ENCODE measurements around the gene ANKS1B. TPM values are rescaled to one million over a fixed set of nuclear protein-coding genes. Genes with fewer than 3 reads are reported as not detected.

Gene ANKS1B
- total RNA-seq, 5 donors from 2014 or later (not counting 1 experiment from before 2014, with no cell fraction given), result 0.18 to 0.47 (median 0.19) TPM; not detected in 2

- POLR2A ChIA-PET, result no interaction called here
- no peak for ATAC-seq (replicated peaks in 1 of 4)
- Histone ChIP-seq H3K36me3 (ENCODE audit: control insufficient read depth in 2 of 2, extremely low read depth in 1 of 2, insufficient read depth in 1 of 2, low read length in 1 of 2) (peaks cover 0 to 18% of the 10 kb centered on the region in 2 donors), H3K27me3 (replicated peaks in 1 of 2; ENCODE audit: control insufficient read depth in 2 of 2, extremely low read depth in 1 of 2, insufficient read depth in 2 of 2, low read length in 1 of 2) (peaks cover 0 to 4% of the 10 kb centered on the region in 2 experiments), H3K27ac (ENCODE audit: low read length) (no peak overlapping the region), H3K4me1 (ENCODE audit: control insufficient read depth in 1 of 2, extremely low read depth in 1 of 2, insufficient read depth in 2 of 2, low read length in 2 of 2) (no peaks in the 10 kb centered on the region), H3K4me3 (ENCODE audit: control insufficient read depth in 1 of 2, extremely low read depth in 1 of 2, low read length in 1 of 2) (no peak overlapping the region), H3K9me3 (peaks cover 2% of the 10 kb centered on the region)
- H3K4me1 Mint-ChIP-seq, result peaks cover 0 to 3% (median 2%) of the 10 kb centered on the region in 3 donors
- no peak overlapping the region for H3K4me3 Mint-ChIP-seq
- H3K36me3 Mint-ChIP-seq, result peaks cover 23% of the 10 kb centered on the region
- WGBS (ENCODE audit: insufficient coverage), result 96% methylated on average over 8 of the region's 10 CpGs
- H3K27me3 Mint-ChIP-seq, result no peaks in the 10 kb centered on the region
- no peaks in the 10 kb centered on the region for H3K9me3 Mint-ChIP-seq
- no peak overlapping the region for H3K27ac Mint-ChIP-seq
- CTCF ChIA-PET, result interaction anchor here in 1 of 2 donors (0.5 kb wide), 1 partner anchor 1915 kb away, joined by 3 read pairs; no protein-coding TSS in a partner anchor
- DNase-seq, result no peak
Measured at GRCh38 chr12:98736352-98737321, 1248.1 kb downstream of the ANKS1B start.

- POLR2A ChIA-PET, result interaction anchor here in 1 of 2 donors (0.5 kb wide), 1 partner anchor 13 kb away, joined by 4 read pairs; no protein-coding TSS in a partner anchor
- DNase-seq, result no peak
- no peaks in the 10 kb centered on the region for H3K27me3 ChIP-seq (replicated peaks in 1 of 2; ENCODE audit: control insufficient read depth in 2 of 2, extremely low read depth in 1 of 2, insufficient read depth in 2 of 2, low read length in 1 of 2)
- Mint-ChIP-seq H3K27me3 (no peaks in the 10 kb centered on the region), H3K4me3 (no peak overlapping the region), H3K36me3 (peaks cover 29% of the 10 kb centered on the region), H3K27ac (no peak overlapping the region), H3K9me3 (no peaks in the 10 kb centered on the region), H3K4me1 (no peaks in the 10 kb centered on the region)
- no peak overlapping the region for H3K27ac ChIP-seq (ENCODE audit: low read length)
- no peaks in the 10 kb centered on the region for H3K4me1 ChIP-seq (ENCODE audit: control insufficient read depth in 1 of 2, extremely low read depth in 1 of 2, insufficient read depth in 2 of 2, low read length in 2 of 2)
- H3K9me3 ChIP-seq, result peaks cover 1% of the 10 kb centered on the region
- ATAC-seq (replicated peaks in 1 of 4), result no peak
- WGBS (ENCODE audit: insufficient coverage), result 95% methylated on average over 6 of the region's 6 CpGs
- H3K36me3 ChIP-seq (ENCODE audit: control insufficient read depth in 2 of 2, extremely low read depth in 1 of 2, insufficient read depth in 1 of 2, low read length in 1 of 2), result peaks cover 8 to 24% of the 10 kb centered on the region in 2 donors
- CTCF ChIA-PET, result no interaction called here
- no peak overlapping the region for H3K4me3 ChIP-seq (ENCODE audit: control insufficient read depth in 1 of 2, extremely low read depth in 1 of 2, low read length in 1 of 2)
Measured at GRCh38 chr12:98735821-98736220, 1248.9 kb downstream of the ANKS1B start.

GRCh38 chr12:98733667-98734350 lies 1250.9 kb downstream of the ANKS1B start:
- H3K27me3 ChIP-seq (replicated peaks in 1 of 2; ENCODE audit: control insufficient read depth in 2 of 2, extremely low read depth in 1 of 2, insufficient read depth in 2 of 2, low read length in 1 of 2), result no peaks in the 10 kb centered on the region
- no peak overlapping the region for H3K27ac ChIP-seq (ENCODE audit: low read length)
- Mint-ChIP-seq H3K27me3 (no peaks in the 10 kb centered on the region), H3K27ac (no peak overlapping the region), H3K9me3 (no peaks in the 10 kb centered on the region), H3K4me1 (no peaks in the 10 kb centered on the region), H3K36me3 (peaks cover 43% of the 10 kb centered on the region), H3K4me3 (no peak overlapping the region)
- ChIA-PET CTCF (interaction anchor here in 1 of 2 donors (0.6 kb wide), 2 partner anchors 31 to 1781 kb away, joined by 6 to 7 read pairs; no protein-coding TSS in a partner anchor), POLR2A (no interaction called here)
- ATAC-seq (replicated peaks in 1 of 4) (no peak), DNase-seq (no peak)
- no peak overlapping the region for H3K4me3 ChIP-seq (ENCODE audit: control insufficient read depth in 1 of 2, extremely low read depth in 1 of 2, low read length in 1 of 2)
- H3K9me3 ChIP-seq, result no peaks in the 10 kb centered on the region
- H3K36me3 ChIP-seq (ENCODE audit: control insufficient read depth in 2 of 2, extremely low read depth in 1 of 2, insufficient read depth in 1 of 2, low read length in 1 of 2), result peaks cover 11 to 32% of the 10 kb centered on the region in 2 donors
- no peaks in the 10 kb centered on the region for H3K4me1 ChIP-seq (ENCODE audit: control insufficient read depth in 1 of 2, extremely low read depth in 1 of 2, insufficient read depth in 2 of 2, low read length in 2 of 2)

GRCh38 chr12:98730412-98730811 lies 1254.3 kb downstream of the ANKS1B start:
- Histone ChIP-seq H3K27me3 (replicated peaks in 1 of 2; ENCODE audit: control insufficient read depth in 2 of 2, extremely low read depth in 1 of 2, insufficient read depth in 2 of 2, low read length in 1 of 2) (no peaks in the 10 kb centered on the region), H3K27ac (ENCODE audit: low read length) (no peak overlapping the region), H3K4me3 (ENCODE audit: control insufficient read depth in 1 of 2, extremely low read depth in 1 of 2, low read length in 1 of 2) (no peak overlapping the region), H3K9me3 (no peaks in the 10 kb centered on the region), H3K36me3 (ENCODE audit: control insufficient read depth in 2 of 2, extremely low read depth in 1 of 2, insufficient read depth in 1 of 2, low read length in 1 of 2) (peaks cover 19 to 52% of the 10 kb centered on the region in 2 donors), H3K4me1 (ENCODE audit: control insufficient read depth in 1 of 2, extremely low read depth in 1 of 2, insufficient read depth in 2 of 2, low read length in 2 of 2) (no peaks in the 10 kb centered on the region)
- DNase-seq, result no peak
- H3K27ac Mint-ChIP-seq, result no peak overlapping the region
- H3K4me3 Mint-ChIP-seq, result no peak overlapping the region
- no peaks in the 10 kb centered on the region for H3K27me3 Mint-ChIP-seq
- H3K36me3 Mint-ChIP-seq, result peaks cover 48% of the 10 kb centered on the region
- H3K9me3 Mint-ChIP-seq, result no peaks in the 10 kb centered on the region
- CTCF ChIA-PET, result no interaction called here
- POLR2A ChIA-PET, result no interaction called here
- H3K4me1 Mint-ChIP-seq, result no peaks in the 10 kb centered on the region
- no peak for ATAC-seq (replicated peaks in 1 of 4)

- Histone ChIP-seq H3K4me3 (ENCODE audit: control insufficient read depth in 1 of 2, extremely low read depth in 1 of 2, low read length in 1 of 2) (no peak overlapping the region), H3K4me1 (ENCODE audit: control insufficient read depth in 1 of 2, extremely low read depth in 1 of 2, insufficient read depth in 2 of 2, low read length in 2 of 2) (no peaks in the 10 kb centered on the region), H3K9me3 (no peaks in the 10 kb centered on the region), H3K36me3 (ENCODE audit: control insufficient read depth in 2 of 2, extremely low read depth in 1 of 2, insufficient read depth in 1 of 2, low read length in 1 of 2) (peaks cover 19 to 68% of the 10 kb centered on the region in 2 donors), H3K27me3 (replicated peaks in 1 of 2; ENCODE audit: control insufficient read depth in 2 of 2, extremely low read depth in 1 of 2, insufficient read depth in 2 of 2, low read length in 1 of 2) (no peaks in the 10 kb centered on the region), H3K27ac (ENCODE audit: low read length) (no peak overlapping the region)
- no peaks in the 10 kb centered on the region for H3K9me3 Mint-ChIP-seq
- H3K36me3 Mint-ChIP-seq, result peaks cover 59% of the 10 kb centered on the region
- H3K27ac Mint-ChIP-seq, result no peak overlapping the region
- no peaks in the 10 kb centered on the region for H3K27me3 Mint-ChIP-seq
- DNase-seq (no peak), ATAC-seq (replicated peaks in 1 of 4) (no peak)
- ChIA-PET CTCF (interaction anchor here in 1 of 2 donors (0.6 kb wide), 1 partner anchor 160 kb away, joined by 6 read pairs; no protein-coding TSS in a partner anchor), POLR2A (no interaction called here)
- 80% methylated on average over 1 of the region's 5 CpGs for WGBS (ENCODE audit: insufficient coverage)
- no peak overlapping the region for H3K4me3 Mint-ChIP-seq
- H3K4me1 Mint-ChIP-seq, result peaks cover 0 to 4% (median 0%) of the 10 kb centered on the region in 3 donors
Measured at GRCh38 chr12:98727196-98727595, 1257.5 kb downstream of the ANKS1B start.

GRCh38 chr12:98725476-98726247 lies 1259.1 kb downstream of the ANKS1B start:
- H3K9me3 ChIP-seq, result no peaks in the 10 kb centered on the region
- no peaks in the 10 kb centered on the region for H3K27me3 Mint-ChIP-seq
- no peak overlapping the region for H3K4me3 ChIP-seq (ENCODE audit: control insufficient read depth in 1 of 2, extremely low read depth in 1 of 2, low read length in 1 of 2)
- POLR2A ChIA-PET, result no interaction called here
- CTCF ChIA-PET, result no interaction called here
- peaks cover 54% of the 10 kb centered on the region for H3K36me3 Mint-ChIP-seq
- H3K9me3 Mint-ChIP-seq, result no peaks in the 10 kb centered on the region
- no peak overlapping the region for H3K4me3 Mint-ChIP-seq
- no peaks in the 10 kb centered on the region for H3K4me1 ChIP-seq (ENCODE audit: control insufficient read depth in 1 of 2, extremely low read depth in 1 of 2, insufficient read depth in 2 of 2, low read length in 2 of 2)
- peaks cover 10 to 65% of the 10 kb centered on the region in 2 donors for H3K36me3 ChIP-seq (ENCODE audit: control insufficient read depth in 2 of 2, extremely low read depth in 1 of 2, insufficient read depth in 1 of 2, low read length in 1 of 2)
- H3K27ac Mint-ChIP-seq, result no peak overlapping the region
- DNase-seq (peak in 13 of 35 experiments; percentile 9 to 31 (median 14)), ATAC-seq (replicated peaks in 1 of 4) (no peak)
- no peak overlapping the region for H3K27ac ChIP-seq (ENCODE audit: low read length)
- WGBS (ENCODE audit: insufficient coverage), result 100% methylated on average over 3 of the region's 5 CpGs
- peaks cover 0 to 4% (median 0%) of the 10 kb centered on the region in 3 donors for H3K4me1 Mint-ChIP-seq
- H3K27me3 ChIP-seq (replicated peaks in 1 of 2; ENCODE audit: control insufficient read depth in 2 of 2, extremely low read depth in 1 of 2, insufficient read depth in 2 of 2, low read length in 1 of 2), result no peaks in the 10 kb centered on the region
